ENCODE measurements around the gene MANF. TPM values are rescaled to one million over a fixed set of nuclear protein-coding genes. Genes with fewer than 3 reads are reported as not detected.

The MANF gene
- total RNA-seq, 1 donor from 2014 or later, result 118 TPM

- H3K36me3 Mint-ChIP-seq (ENCODE audit: low read depth), result no peaks in the 10 kb centered on the region
- no peak overlapping the region for H3K4me3 Mint-ChIP-seq (ENCODE audit: unreplicated experiment)
- H3K27me3 Mint-ChIP-seq (ENCODE audit: low read depth), result no peaks in the 10 kb centered on the region
- H3K27ac Mint-ChIP-seq (ENCODE audit: unreplicated experiment), result no peak overlapping the region
- H3K9me3 Mint-ChIP-seq (ENCODE audit: low read depth), result no peaks in the 10 kb centered on the region
- H3K4me1 Mint-ChIP-seq (ENCODE audit: low read depth), result no peaks in the 10 kb centered on the region
- no peak for TF ChIP-seq CTCF (IDR thresholded peaks at IDR 0.05)
- DNase-seq (ENCODE audit: low spot score), result peak; percentile 67
Observed at GRCh38 chr3:51373658-51374421, 11.3 kb upstream of the MANF start.

- peak; percentile 50 for DNase-seq (ENCODE audit: low spot score)
- Mint-ChIP-seq H3K9me3 (ENCODE audit: low read depth) (no peaks in the 10 kb centered on the region), H3K27ac (ENCODE audit: unreplicated experiment) (no peak overlapping the region), H3K36me3 (ENCODE audit: low read depth) (no peaks in the 10 kb centered on the region), H3K4me1 (ENCODE audit: low read depth) (no peaks in the 10 kb centered on the region), H3K27me3 (ENCODE audit: low read depth) (no peaks in the 10 kb centered on the region), H3K4me3 (ENCODE audit: unreplicated experiment) (no peak overlapping the region)
- no peak for TF ChIP-seq CTCF (IDR thresholded peaks at IDR 0.05)
Observed at GRCh38 chr3:51374456-51374855, 10.6 kb upstream of the MANF start.

GRCh38 chr3:51375136-51375535, 10.0 kb upstream of the MANF start:
- no peak overlapping the region for H3K27ac Mint-ChIP-seq (ENCODE audit: unreplicated experiment)
- no peak for TF ChIP-seq CTCF (IDR thresholded peaks at IDR 0.05)
- H3K9me3 Mint-ChIP-seq (ENCODE audit: low read depth), result no peaks in the 10 kb centered on the region
- H3K4me3 Mint-ChIP-seq (ENCODE audit: unreplicated experiment), result no peak overlapping the region
- no peaks in the 10 kb centered on the region for H3K4me1 Mint-ChIP-seq (ENCODE audit: low read depth)
- H3K36me3 Mint-ChIP-seq (ENCODE audit: low read depth), result no peaks in the 10 kb centered on the region
- H3K27me3 Mint-ChIP-seq (ENCODE audit: low read depth), result no peaks in the 10 kb centered on the region
- no peak for DNase-seq (ENCODE audit: low spot score)

GRCh38 chr3:51375571-51375970, 9.5 kb upstream of the MANF start:
- no peak for TF ChIP-seq CTCF (IDR thresholded peaks at IDR 0.05)
- Mint-ChIP-seq H3K9me3 (ENCODE audit: low read depth) (no peaks in the 10 kb centered on the region), H3K27ac (ENCODE audit: unreplicated experiment) (no peak overlapping the region), H3K4me1 (ENCODE audit: low read depth) (no peaks in the 10 kb centered on the region), H3K27me3 (ENCODE audit: low read depth) (no peaks in the 10 kb centered on the region), H3K4me3 (ENCODE audit: unreplicated experiment) (no peak overlapping the region), H3K36me3 (ENCODE audit: low read depth) (no peaks in the 10 kb centered on the region)
- no peak for DNase-seq (ENCODE audit: low spot score)

GRCh38 chr3:51378065-51378464, 7.0 kb upstream of the MANF start:
- DNase-seq (ENCODE audit: low spot score), result no peak
- H3K4me1 Mint-ChIP-seq (ENCODE audit: low read depth), result no peaks in the 10 kb centered on the region
- H3K9me3 Mint-ChIP-seq (ENCODE audit: low read depth), result no peaks in the 10 kb centered on the region
- no peak for TF ChIP-seq CTCF (IDR thresholded peaks at IDR 0.05)
- no peaks in the 10 kb centered on the region for H3K27me3 Mint-ChIP-seq (ENCODE audit: low read depth)
- no peak overlapping the region for H3K27ac Mint-ChIP-seq (ENCODE audit: unreplicated experiment)
- no peak overlapping the region for H3K4me3 Mint-ChIP-seq (ENCODE audit: unreplicated experiment)
- no peaks in the 10 kb centered on the region for H3K36me3 Mint-ChIP-seq (ENCODE audit: low read depth)
